ENCODE results near the gene CFAP74. TPM values are rescaled to one million over a fixed set of nuclear protein-coding genes. Genes with fewer than 3 reads are reported as not detected.

CFAP74 gene
- total RNA-seq, 1 donor from 2014 or later, result not detected

GRCh38 chr1:1899967-1900327, 103.6 kb downstream of the CFAP74 start:
- TF ChIP-seq CTCF (IDR thresholded peaks at IDR 0.05; ENCODE audit: insufficient read depth, low read length, poor library complexity, severe bottlenecking), result no peak
- Histone ChIP-seq H3K27me3 (ENCODE audit: control insufficient read depth, insufficient read depth, low read length) (peaks cover 5% of the 10 kb centered on the region), H3K4me3 (ENCODE audit: low read depth, low read length) (no peak overlapping the region), H3K36me3 (ENCODE audit: control insufficient read depth, insufficient read depth, low read length) (no peaks in the 10 kb centered on the region)
- DNase-seq (ENCODE audit: low read depth), result no peak

GRCh38 chr1:1899266-1899966, 104.2 kb downstream of the CFAP74 start:
- DNase-seq (ENCODE audit: low read depth), result no peak
- H3K27me3 ChIP-seq (ENCODE audit: control insufficient read depth, insufficient read depth, low read length), result peaks cover 5% of the 10 kb centered on the region
- no peaks in the 10 kb centered on the region for H3K36me3 ChIP-seq (ENCODE audit: control insufficient read depth, insufficient read depth, low read length)
- no peak overlapping the region for H3K4me3 ChIP-seq (ENCODE audit: low read depth, low read length)
- no peak for TF ChIP-seq CTCF (IDR thresholded peaks at IDR 0.05; ENCODE audit: insufficient read depth, low read length, poor library complexity, severe bottlenecking)

- TF ChIP-seq CTCF (IDR thresholded peaks at IDR 0.05; ENCODE audit: insufficient read depth, low read length, poor library complexity, severe bottlenecking), result no peak
- Histone ChIP-seq H3K4me3 (ENCODE audit: low read depth, low read length) (no peak overlapping the region), H3K36me3 (ENCODE audit: control insufficient read depth, insufficient read depth, low read length) (no peaks in the 10 kb centered on the region), H3K27me3 (ENCODE audit: control insufficient read depth, insufficient read depth, low read length) (peaks cover 5% of the 10 kb centered on the region)
- DNase-seq (ENCODE audit: low read depth), result no peak
Measured at GRCh38 chr1:1898246-1898933, 105.2 kb downstream of the CFAP74 start.

- DNase-seq (ENCODE audit: low read depth), result no peak
- Histone ChIP-seq H3K4me3 (ENCODE audit: low read depth, low read length) (no peak overlapping the region), H3K36me3 (ENCODE audit: control insufficient read depth, insufficient read depth, low read length) (no peaks in the 10 kb centered on the region), H3K27me3 (ENCODE audit: control insufficient read depth, insufficient read depth, low read length) (peaks cover 5% of the 10 kb centered on the region)
- no peak for TF ChIP-seq CTCF (IDR thresholded peaks at IDR 0.05; ENCODE audit: insufficient read depth, low read length, poor library complexity, severe bottlenecking)
Measured at GRCh38 chr1:1895456-1896336, 107.9 kb downstream of the CFAP74 start.

- Histone ChIP-seq H3K4me3 (ENCODE audit: low read depth, low read length) (no peak overlapping the region), H3K27me3 (ENCODE audit: control insufficient read depth, insufficient read depth, low read length) (peaks cover 5% of the 10 kb centered on the region), H3K36me3 (ENCODE audit: control insufficient read depth, insufficient read depth, low read length) (no peaks in the 10 kb centered on the region)
- no peak for TF ChIP-seq CTCF (IDR thresholded peaks at IDR 0.05; ENCODE audit: insufficient read depth, low read length, poor library complexity, severe bottlenecking)
- no peak for DNase-seq (ENCODE audit: low read depth)
Measured at GRCh38 chr1:1895060-1895418, 108.5 kb downstream of the CFAP74 start.

Measured in kidney epithelial cell (primary cell).